SH-SY5Y (cell line): ENCODE measurements around the gene PRKCD.

ENCODE experiments used
- GATA2 ChIP-seq: IDR thresholded peaks from 2 replicates; pipeline ENCODE4 v1.6.1; 2011; ENCODE audit warnings: mild to moderate bottlenecking, low read depth, low read length
- GATA3 ChIP-seq: IDR thresholded peaks from 2 replicates; pipeline ENCODE4 v1.6.1; 2011; ENCODE audit warnings: low read depth, mild to moderate bottlenecking, low read length, moderate library complexity

DNA sequence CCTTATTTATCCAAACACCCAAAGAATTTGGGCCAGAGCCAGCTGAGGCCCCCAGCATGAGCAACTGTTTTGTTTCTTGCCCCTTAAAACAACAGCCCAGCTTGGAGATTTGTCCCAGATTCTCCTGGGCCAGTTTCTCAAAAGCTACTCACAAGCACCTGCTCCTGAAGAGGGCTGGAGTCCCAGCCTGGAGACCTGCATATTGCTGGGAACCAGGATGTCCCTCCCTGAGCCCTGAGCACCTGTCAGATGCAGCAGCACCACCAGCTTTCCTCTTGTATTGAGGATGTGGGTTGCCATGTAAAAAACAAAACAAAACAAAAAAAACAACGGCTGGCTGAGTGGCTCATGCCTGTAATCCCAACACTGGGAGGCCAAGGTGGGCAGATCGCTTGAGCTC is 23.8 kb upstream of the PRKCD start:
- no peak for TF ChIP-seq GATA3
- TF ChIP-seq GATA2, result no peak
